ENCODE data around the gene ZFC3H1.

- TF ChIP-seq CTCF (IDR thresholded peaks at IDR 0.05) (no peak), POLR2A (IDR thresholded peaks at IDR 0.05) (no peak)
Observed at GRCh38 chr12:71562676-71563595, 100.7 kb downstream of the ZFC3H1 start.

Measured in lower leg skin (tissue), 3 donors.